HEK293T (cell line): ENCODE measurements around the gene NDUFA3.

Experiments
- FOXM1 ChIP-seq: fragments of 450-650 bp; IDR thresholded peaks from 2 replicates; pipeline ENCODE4 v1.6.1; 2017; ENCODE audit warnings: mild to moderate bottlenecking, borderline replicate concordance
- SUZ12 ChIP-seq: fragments of 450-650 bp; IDR thresholded peaks from 2 replicates; pipeline ENCODE4 v1.6.1; 2016; ENCODE audit warnings: mild to moderate bottlenecking

GRCh38 chr19:54145541-54146158 lies 43.0 kb downstream of the NDUFA3 start:
- no peak for TF ChIP-seq FOXM1
- no peak for TF ChIP-seq SUZ12
